GM06990 (cell line): ENCODE measurements around the gene AHRR.

Experiments used
- DNase-seq: peaks from one replicate; pipeline ENCODE4 v3.0.0-alpha.2; 2011; ENCODE audit not compliant: insufficient read length; ENCODE audit errors: extremely low read depth
- H3K27me3 ChIP-seq: replicated peaks from 2 replicates; pipeline ENCODE4 v1.6.0; 2011; ENCODE audit warnings: low read length; ENCODE audit not compliant: control insufficient read depth, insufficient read depth
- H3K36me3 ChIP-seq: 2 replicates; pipeline ENCODE4 v1.5.1; 2011; ENCODE audit warnings: low read length; ENCODE audit not compliant: control insufficient read depth, insufficient read depth
- H3K4me3 ChIP-seq: replicated peaks from 2 replicates; pipeline ENCODE4 v1.5.1; 2011; ENCODE audit warnings: low read depth, mild to moderate bottlenecking, control low read depth, low read length
- CTCF ChIP-seq: IDR thresholded peaks from 2 replicates; pipeline ENCODE4 v1.5.1; 2011; ENCODE audit warnings: low read length, control low read depth, mild to moderate bottlenecking, inconsistent platforms; ENCODE audit not compliant: insufficient read depth, poor library complexity, severe bottlenecking

AHRR gene

DNA sequence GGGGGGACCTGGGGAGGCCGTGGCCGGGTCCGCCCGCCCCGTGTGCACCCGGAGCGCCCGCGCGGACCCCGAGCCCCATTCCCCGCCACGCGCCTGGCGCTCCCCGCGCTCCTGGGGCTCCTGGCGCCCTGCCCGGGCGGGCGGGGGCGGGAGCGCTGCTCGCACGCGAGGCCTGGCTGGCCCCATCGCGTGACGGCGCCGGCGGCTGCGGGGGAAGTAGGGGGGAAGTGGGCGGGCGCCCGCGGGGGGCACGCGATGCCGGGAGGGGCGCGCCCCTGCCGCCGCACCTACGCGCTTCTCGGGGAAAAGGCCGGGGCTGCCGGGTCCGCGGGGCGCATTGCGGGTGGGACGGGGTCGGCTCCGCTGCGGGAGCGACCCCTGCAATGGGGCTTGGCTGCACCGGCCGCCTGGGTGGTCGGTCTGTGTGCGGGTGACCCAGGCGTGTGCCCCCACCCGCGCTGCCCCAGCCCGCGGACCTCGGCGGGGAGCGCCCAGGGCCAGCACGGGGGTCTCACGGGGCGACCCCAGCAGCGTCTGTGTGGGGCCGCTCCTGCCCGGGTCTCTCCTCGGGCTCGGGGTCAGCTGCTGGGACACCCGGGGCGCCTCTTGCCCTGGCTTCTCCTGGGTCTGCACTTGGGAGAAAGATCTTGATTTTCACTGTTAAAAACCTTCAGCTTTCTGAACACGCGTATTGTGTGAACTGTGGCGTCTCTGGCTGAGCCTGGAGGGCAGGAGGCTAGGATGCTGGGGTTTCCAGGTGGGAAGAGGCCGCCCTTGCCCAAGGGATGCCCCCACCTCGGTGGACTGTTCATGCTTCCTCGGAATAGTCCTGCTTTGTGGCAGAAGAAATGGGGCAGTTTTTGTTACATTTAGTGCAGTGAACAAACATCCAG, 52.4 kb downstream of the AHRR start:
- peak; percentile 89 for DNase-seq
- H3K4me3 ChIP-seq: peak overlapping the region; percentile 55
- no peaks in the 10 kb centered on the region for H3K27me3 ChIP-seq
- peaks cover 22% of the 10 kb centered on the region for H3K36me3 ChIP-seq
- TF ChIP-seq CTCF: no peak

GRCh38 chr5:374631-375335, 53.3 kb downstream of the AHRR start:
- H3K27me3 ChIP-seq: no peaks in the 10 kb centered on the region
- peaks cover 22% of the 10 kb centered on the region for H3K36me3 ChIP-seq
- no peak for TF ChIP-seq CTCF
- H3K4me3 ChIP-seq: no peak overlapping the region
- DNase-seq: no peak

- Histone ChIP-seq H3K4me3 (no peak overlapping the region), H3K27me3 (no peaks in the 10 kb centered on the region), H3K36me3 (peaks cover 22% of the 10 kb centered on the region)
- DNase-seq: no peak
- no peak for TF ChIP-seq CTCF
These were observed 53.9 kb downstream of the AHRR start for GRCh38 chr5:375336-375920.

DNA sequence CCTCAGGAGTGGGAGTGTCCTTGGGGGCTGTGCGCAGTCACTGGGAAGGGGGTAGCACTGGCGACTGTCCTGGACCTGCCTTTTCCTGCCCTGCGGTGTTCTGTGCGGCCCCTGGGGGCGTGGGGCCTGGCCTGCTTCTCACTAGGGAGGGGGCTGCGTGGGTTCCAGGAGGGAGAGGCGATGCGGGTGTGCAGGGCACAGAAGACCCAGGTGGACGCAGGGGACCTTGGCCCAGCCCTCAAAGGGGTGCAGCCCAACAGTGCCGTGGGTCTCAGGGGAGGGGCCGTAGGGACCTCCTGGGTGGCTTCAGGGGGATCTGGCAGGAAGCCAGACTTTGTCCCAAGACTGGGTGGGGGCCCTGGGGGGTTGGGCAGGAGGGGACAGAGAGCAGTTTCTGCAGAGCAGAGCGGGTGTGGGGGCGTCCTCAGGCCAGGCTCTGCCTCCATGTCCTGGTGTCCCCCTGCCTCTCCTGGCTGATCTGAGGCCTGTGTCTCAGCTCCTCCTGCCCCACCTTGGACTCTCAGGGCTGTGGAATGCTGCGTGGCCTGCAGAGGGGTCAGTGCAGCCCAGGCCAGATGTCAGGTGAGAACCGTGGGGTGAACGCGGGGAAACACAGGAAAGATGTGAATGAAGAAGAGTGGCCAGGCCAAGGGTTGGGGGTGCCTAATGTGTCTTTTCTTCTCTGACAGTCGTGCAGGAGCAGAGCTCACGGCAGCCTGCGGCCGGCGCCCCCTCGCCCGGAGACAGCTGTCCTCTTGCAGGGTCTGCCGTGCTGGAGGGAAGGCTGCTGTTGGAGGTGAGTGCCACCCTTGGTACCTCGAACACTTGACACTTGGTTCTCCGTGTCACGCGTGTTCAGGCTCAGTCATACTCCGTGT, 54.6 kb downstream of the AHRR start:
- no peaks in the 10 kb centered on the region for H3K27me3 ChIP-seq
- no peak for DNase-seq
- peaks cover 24% of the 10 kb centered on the region for H3K36me3 ChIP-seq
- no peak overlapping the region for H3K4me3 ChIP-seq
- TF ChIP-seq CTCF: no peak

DNA sequence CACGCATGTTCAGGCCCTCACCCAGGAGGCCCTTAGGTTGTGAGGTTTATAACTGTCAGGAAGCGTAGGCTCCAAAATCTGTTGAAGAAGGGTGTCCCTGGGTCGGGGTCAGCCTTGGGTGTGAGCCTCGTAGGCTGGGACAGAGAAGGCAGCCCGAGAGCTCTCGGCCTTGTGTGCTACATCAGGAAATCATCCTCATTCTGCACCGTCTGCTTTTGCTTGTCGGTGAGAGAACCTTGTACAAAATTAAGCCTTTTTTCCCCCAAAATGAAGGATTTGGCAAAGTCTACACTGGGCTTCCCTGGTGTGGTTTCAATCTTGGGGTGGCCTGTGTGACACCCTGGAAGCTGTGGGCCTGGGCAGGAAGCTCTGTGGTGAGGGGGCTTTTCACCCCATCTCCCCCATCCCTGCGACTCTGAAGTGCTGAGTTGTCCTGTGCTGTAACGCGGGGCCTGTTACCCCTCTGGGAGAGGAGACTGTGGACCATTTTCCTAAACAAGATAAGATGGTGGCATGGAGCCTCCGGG, 55.3 kb downstream of the AHRR start:
- Histone ChIP-seq H3K4me3 (no peak overlapping the region), H3K27me3 (no peaks in the 10 kb centered on the region), H3K36me3 (peaks cover 19% of the 10 kb centered on the region)
- no peak for DNase-seq
- no peak for TF ChIP-seq CTCF
